ENCODE results near the gene TNFRSF4. TPM values are rescaled to one million over a fixed set of nuclear protein-coding genes. Genes with fewer than 3 reads are reported as not detected.
"Not testable (repeated sequence)": the region's sequence is repeated elsewhere in the genome, so short reads cannot be mapped to it uniquely, and the experiment has no call there.

The TNFRSF4 gene
- total and polyA plus RNA-seq, 2 of the 13 experiments (the other 11 are each of a cell fraction or from before 2014, with no cell fraction given) = not detected

DNA sequence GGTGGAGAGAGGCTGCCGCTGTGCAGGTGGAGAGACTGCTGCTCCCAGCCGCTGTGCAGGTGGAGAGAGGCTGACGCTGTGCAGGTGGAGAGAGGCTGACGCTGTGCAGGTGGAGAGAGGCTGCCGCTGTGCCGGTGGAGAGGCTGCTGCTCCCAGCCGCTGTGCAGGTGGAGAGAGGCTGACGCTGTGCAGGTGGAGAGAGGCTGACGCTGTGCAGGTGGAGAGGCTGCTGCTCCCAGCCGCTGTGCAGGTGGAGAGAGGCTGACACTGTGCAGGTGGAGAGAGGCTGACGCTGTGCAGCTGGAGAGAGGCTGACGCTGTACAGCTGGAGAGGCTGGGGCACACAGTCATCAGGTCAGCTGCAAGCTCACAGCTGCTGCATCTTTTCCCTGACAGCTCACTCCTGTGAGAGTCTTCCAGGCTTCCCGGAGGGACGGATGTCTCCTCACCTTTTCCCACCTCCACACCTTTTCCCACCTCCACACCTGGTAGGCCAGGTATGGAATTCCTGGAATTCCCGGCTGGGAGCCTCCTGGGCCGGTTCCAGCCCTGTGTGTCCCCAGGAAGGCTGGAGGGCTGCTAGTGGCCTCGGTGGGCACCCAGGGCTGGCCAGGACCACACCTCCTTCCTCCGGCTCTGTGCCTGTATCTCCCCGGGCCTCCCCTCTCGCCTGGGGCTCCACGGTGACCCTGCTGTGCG, 37.7 kb downstream of the TNFRSF4 start:
- ATAC-seq; DNase-seq (ENCODE audit: low spot score); CTCF ChIA-PET (ENCODE audit: low intra/inter-chr PET ratio, low total read pairs); H3K4me3 ChIP-seq (replicated peaks in 1 of 3; ENCODE audit: insufficient read depth in 1 of 3, low read depth in 2 of 3, low read length in 3 of 3); H3K4me2 ChIP-seq (ENCODE audit: low read depth, low read length); H4K20me1 ChIP-seq (ENCODE audit: insufficient read depth, low read length); FAIRE-seq; H2AFZ ChIP-seq (ENCODE audit: low read length); POLR2A ChIA-PET; H3K27ac ChIP-seq (ENCODE audit: extremely low read length, insufficient read depth, low read length); H3K36me3 ChIP-seq (replicated peaks in 1 of 2; ENCODE audit: control insufficient read depth in 1 of 2, insufficient read depth in 2 of 2, low read length in 2 of 2); in situ Hi-C loops (cut with HindIII; ENCODE audit: extremely low pct_ligation_motif_present, low pct_unique_long_range_greater_than_20kb); H3K9me3 ChIP-seq (ENCODE audit: low read length); H3K79me2 ChIP-seq (ENCODE audit: insufficient read depth, low read length); BruUV-seq (replicated peaks); H3K9ac ChIP-seq (ENCODE audit: insufficient read depth, low read depth, low read length): not testable (repeated sequence)
- TF ChIP-seq ZEB1 (IDR thresholded peaks at IDR 0.05; ENCODE audit: insufficient replicate concordance, low read depth) = peak; percentile 53
- Histone ChIP-seq H3K4me1 (ENCODE audit: insufficient read depth, low read length) (peaks cover 26% of the 10 kb centered on the region), H3K27me3 (ENCODE audit: control insufficient read depth in 1 of 2, insufficient read depth in 2 of 2, low read length in 2 of 2) (peaks cover 36 to 88% of the 10 kb centered on the region in 2 experiments)
- 17% methylated on average over 19 of the region's 22 CpGs for WGBS (ENCODE audit: low lambda C conversion rate)
- intact Hi-C loops (cut with micrococcal nuclease; ENCODE audit: unreplicated experiment) = loop anchor here (10.0 kb wide), 1 partner anchor 59 kb away; the partner anchor contains the start of genes B3GALT6 and SDF4

DNA sequence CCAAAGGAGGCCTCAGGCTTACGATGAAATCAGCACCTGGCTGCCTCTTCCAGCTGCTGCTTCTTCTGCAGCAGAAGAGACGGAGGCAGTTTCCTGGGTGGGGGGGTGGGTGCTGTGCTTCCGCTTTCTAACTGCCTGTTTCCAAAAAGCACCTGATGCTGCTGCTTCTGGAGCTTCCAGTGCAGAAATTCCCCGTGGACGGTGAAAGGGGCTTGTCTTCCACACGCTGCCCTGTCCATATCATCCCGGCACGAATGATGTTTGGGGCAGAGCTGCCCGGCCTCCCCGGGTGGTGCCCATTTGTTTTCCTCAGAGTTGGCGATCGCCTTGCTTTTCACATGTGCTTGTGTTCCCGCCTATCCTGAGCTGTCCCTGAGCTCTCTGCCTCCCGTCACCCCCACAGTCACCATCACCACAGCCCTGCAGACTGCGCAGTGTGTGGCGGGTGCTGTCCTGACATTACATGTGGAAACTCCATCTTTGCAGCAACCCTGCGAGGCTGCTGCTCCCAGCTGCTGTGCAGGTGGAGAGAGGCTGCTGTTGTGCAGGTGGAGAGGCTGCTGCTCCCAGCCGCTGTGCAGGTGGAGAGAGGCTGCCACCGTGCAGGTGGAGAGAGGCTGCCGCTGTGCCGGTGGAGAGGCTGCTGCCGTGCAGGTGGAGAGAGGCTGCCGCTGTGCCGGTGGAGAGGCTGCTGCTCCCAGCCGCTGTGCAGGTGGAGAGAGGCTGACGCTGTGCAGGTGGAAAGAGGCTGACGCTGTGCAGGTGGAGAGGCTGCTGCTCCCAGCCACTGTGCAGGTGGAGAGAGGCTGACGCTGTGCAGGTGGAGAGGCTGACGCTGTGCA, 38.5 kb downstream of the TNFRSF4 start:
- H3K27ac ChIP-seq (ENCODE audit: extremely low read length, insufficient read depth, low read length) = no peak overlapping the region
- CTCF ChIA-PET (ENCODE audit: low intra/inter-chr PET ratio, low total read pairs) = no interaction called here
- no peak for TF ChIP-seq ZBTB38 (CRISPR knock-in tag; IDR thresholded peaks at IDR 0.05)
- no peak for TF ChIP-seq ZSCAN22 (CRISPR knock-in tag; IDR thresholded peaks at IDR 0.05)
- TF ChIP-seq ZNF75D (CRISPR knock-in tag; IDR thresholded peaks at IDR 0.05; ENCODE audit: borderline replicate concordance) = no peak
- no peak for TF ChIP-seq ZNF598 (CRISPR knock-in tag; IDR thresholded peaks at IDR 0.05; ENCODE audit: borderline replicate concordance)
- TF ChIP-seq, protein P1, sequence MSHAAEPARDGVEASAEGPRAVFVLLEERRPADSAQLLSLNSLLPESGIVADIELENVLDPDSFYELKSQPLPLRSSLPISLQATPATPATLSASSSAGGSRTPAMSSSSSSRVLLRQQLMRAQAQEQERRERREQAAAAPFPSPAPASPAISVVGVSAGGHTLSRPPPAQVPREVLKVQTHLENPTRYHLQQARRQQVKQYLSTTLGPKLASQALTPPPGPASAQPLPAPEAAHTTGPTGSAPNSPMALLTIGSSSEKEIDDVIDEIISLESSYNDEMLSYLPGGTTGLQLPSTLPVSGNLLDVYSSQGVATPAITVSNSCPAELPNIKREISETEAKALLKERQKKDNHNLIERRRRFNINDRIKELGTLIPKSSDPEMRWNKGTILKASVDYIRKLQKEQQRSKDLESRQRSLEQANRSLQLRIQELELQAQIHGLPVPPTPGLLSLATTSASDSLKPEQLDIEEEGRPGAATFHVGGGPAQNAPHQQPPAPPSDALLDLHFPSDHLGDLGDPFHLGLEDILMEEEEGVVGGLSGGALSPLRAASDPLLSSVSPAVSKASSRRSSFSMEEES (CRISPR knock-in tag; IDR thresholded peaks at IDR 0.05) = no peak
- no peak for TF ChIP-seq HNRNPL (IDR thresholded peaks at IDR 0.05; ENCODE audit: low read depth, low read length)
- TF ChIP-seq ETV5 (CRISPR knock-in tag; IDR thresholded peaks at IDR 0.05; ENCODE audit: borderline replicate concordance) = no peak
- WGBS (ENCODE audit: low lambda C conversion rate) = 52% methylated on average over 25 of the region's 29 CpGs
- no peaks in the 10 kb centered on the region for H3K9me3 ChIP-seq (ENCODE audit: low read length)
- in situ Hi-C loops (cut with HindIII; ENCODE audit: extremely low pct_ligation_motif_present, low pct_unique_long_range_greater_than_20kb) = no loop called here
- no peak for ATAC-seq
- H3K9ac ChIP-seq (ENCODE audit: insufficient read depth, low read depth, low read length) = no peak overlapping the region
- DNase-seq (ENCODE audit: low spot score) = no peak
- H4K20me1 ChIP-seq (ENCODE audit: insufficient read depth, low read length) = no peaks in the 10 kb centered on the region
- H3K79me2 ChIP-seq (ENCODE audit: insufficient read depth, low read length) = no peaks in the 10 kb centered on the region
- H3K4me1 ChIP-seq (ENCODE audit: insufficient read depth, low read length) = peaks cover 26% of the 10 kb centered on the region
- intact Hi-C loops (cut with micrococcal nuclease; ENCODE audit: unreplicated experiment) = loop anchor here (10.0 kb wide), 1 partner anchor 59 kb away; the partner anchor contains the start of genes B3GALT6 and SDF4
- peaks cover 38 to 85% of the 10 kb centered on the region in 2 experiments for H3K27me3 ChIP-seq (ENCODE audit: control insufficient read depth in 1 of 2, insufficient read depth in 2 of 2, low read length in 2 of 2)
- FAIRE-seq = no peak
- no TSS peak for BruUV-seq (replicated peaks)
- no peaks in the 10 kb centered on the region for H3K36me3 ChIP-seq (replicated peaks in 1 of 2; ENCODE audit: control insufficient read depth in 1 of 2, insufficient read depth in 2 of 2, low read length in 2 of 2)
- no peak overlapping the region for H3K4me2 ChIP-seq (ENCODE audit: low read depth, low read length)
- H3K4me3 ChIP-seq (replicated peaks in 1 of 3; ENCODE audit: insufficient read depth in 1 of 3, low read depth in 2 of 3, low read length in 3 of 3) = no peak overlapping the region
- H2AFZ ChIP-seq (ENCODE audit: low read length) = no peak overlapping the region
- POLR2A ChIA-PET = interaction anchor here (1.6 kb wide), 1 partner anchor 10 kb away, joined by 5 read pairs; no protein-coding TSS in a partner anchor
